Neural cell (in vitro differentiated cells): ENCODE results near the gene TFE3.

ENCODE experiments used
- CTCF ChIP-seq: fragments of 450-650 bp; IDR thresholded peaks from 2 replicates; pipeline ENCODE4 v1.5.1; 2014; ENCODE audit warnings: antibody characterized with exemption, mild to moderate bottlenecking, moderate library complexity; ENCODE audit not compliant: poor library complexity, severe bottlenecking
- EP300 ChIP-seq: fragments of 450-650 bp; conservative IDR thresholded peaks from 2 replicates; pipeline ENCODE4 v1.6.1; 2014; ENCODE audit warnings: antibody characterized with exemption, mild to moderate bottlenecking, moderate library complexity; ENCODE audit not compliant: poor library complexity, severe bottlenecking
- EZH2 ChIP-seq: fragments of 200-600, 300-800 bp; shearing (Covaris generic), sonication (generic); IDR thresholded peaks from 2 replicates; pipeline ENCODE4 v1.6.1; 2014; ENCODE audit warnings: antibody characterized with exemption, low read length, borderline replicate concordance, mild to moderate bottlenecking; ENCODE audit not compliant: insufficient read depth, poor library complexity, severe bottlenecking
- MXI1 ChIP-seq: fragments of 450-650 bp; conservative IDR thresholded peaks from 2 replicates; pipeline ENCODE4 v1.6.1; 2014; ENCODE audit warnings: antibody characterized with exemption, mild to moderate bottlenecking; ENCODE audit not compliant: poor library complexity, severe bottlenecking
- POLR2AphosphoS5 ChIP-seq: IDR thresholded peaks from 2 replicates; pipeline ENCODE4 v1.6.1; 2012
- RAD21 ChIP-seq: fragments of 450-650 bp; conservative IDR thresholded peaks from 2 replicates; pipeline ENCODE4 v1.6.1; 2014; ENCODE audit warnings: antibody characterized with exemption, mild to moderate bottlenecking, moderate library complexity
- REST ChIP-seq: IDR thresholded peaks from 2 replicates; pipeline ENCODE4 v1.6.1; 2012; ENCODE audit warnings: borderline replicate concordance
- SMC3 ChIP-seq: fragments of 450-650 bp; conservative IDR thresholded peaks from 2 replicates; pipeline ENCODE4 v1.6.1; 2014; ENCODE audit warnings: antibody characterized with exemption, mild to moderate bottlenecking, moderate library complexity; ENCODE audit not compliant: poor library complexity
- TAF1 ChIP-seq: IDR thresholded peaks from 2 replicates; pipeline ENCODE4 v1.6.1; 2012; ENCODE audit warnings: low read depth

- TF ChIP-seq CTCF = no peak
- TF ChIP-seq EP300 = no peak
- TF ChIP-seq POLR2AphosphoS5 = no peak
- TF ChIP-seq SMC3 = no peak
- no peak for TF ChIP-seq MXI1
- TF ChIP-seq RAD21 = no peak
- TF ChIP-seq EZH2 = no peak
- TF ChIP-seq REST = no peak
- no peak for TF ChIP-seq TAF1
Observed at GRCh38 chrX:48997865-48998264, 45.3 kb downstream of the TFE3 start.
